Measurements from ENCODE around the gene AJM1.

DNA sequence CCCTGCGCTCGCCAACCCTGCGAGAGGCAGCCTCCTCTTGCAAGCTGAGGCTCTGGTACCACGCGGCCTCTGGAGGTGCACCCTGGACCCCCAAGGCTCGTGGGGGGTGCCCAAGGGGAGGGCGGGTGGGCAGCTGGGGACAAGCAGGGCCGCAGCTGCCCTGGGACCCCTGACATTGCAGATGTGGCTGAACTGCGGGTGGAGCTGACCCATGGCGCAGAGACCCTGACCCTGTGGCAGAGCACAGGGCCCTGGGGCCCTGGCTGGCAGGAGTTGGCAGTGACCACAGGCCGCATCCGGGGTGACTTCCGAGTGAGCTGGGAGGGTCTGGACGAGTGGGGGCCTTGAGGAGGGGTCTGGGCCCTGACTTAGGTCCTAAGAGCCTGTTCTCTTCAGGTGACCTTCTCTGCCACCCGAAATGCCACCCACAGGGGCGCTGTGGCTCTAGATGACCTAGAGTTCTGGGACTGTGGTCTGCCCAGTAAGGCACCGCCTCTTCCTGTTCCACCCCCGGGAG lies 11.4 kb downstream of the AJM1 start:
- TF ChIP-seq CTCF (IDR thresholded peaks at IDR 0.05) (no peak), POLR2A (IDR thresholded peaks at IDR 0.05) (no peak)
